HEK293 (cell line): ENCODE results near the gene AGPAT1.

ENCODE experiments used
- HOXC10 ChIP-seq: sonication (generic); formaldehyde crosslinking; IDR thresholded peaks from 2 replicates; pipeline ENCODE4 v1.8.1; 2023; ENCODE audit warnings: mild to moderate bottlenecking, missing genetic modification reagents
- PRDM1 ChIP-seq: fragments of 450-650 bp; formaldehyde crosslinking; IDR thresholded peaks from 2 replicates; pipeline ENCODE4; 2016; ENCODE audit warnings: missing biosample characterization, missing genetic modification characterization
- REST ChIP-seq: fragments of 450-650 bp; formaldehyde crosslinking; IDR thresholded peaks from 2 replicates; pipeline ENCODE4 v1.5.1; 2016; ENCODE audit warnings: missing biosample characterization, missing genetic modification characterization
- SETDB1 ChIP-seq: IDR thresholded peaks from one replicate; pipeline ENCODE4 v1.6.1; 2017; ENCODE audit warnings: mild to moderate bottlenecking, low read length, moderate library complexity, mixed read lengths; ENCODE audit not compliant: insufficient read length
- ZEB2 ChIP-seq: fragments of 450-650 bp; formaldehyde crosslinking; IDR thresholded peaks from 2 replicates; pipeline ENCODE4 v1.5.1; 2016; ENCODE audit warnings: missing biosample characterization, missing genetic modification characterization
- ZNF311 ChIP-seq: fragments of 450-650 bp; formaldehyde crosslinking; IDR thresholded peaks from 2 replicates; pipeline ENCODE4 v1.5.1; 2017; ENCODE audit warnings: missing biosample characterization, missing genetic modification characterization, borderline replicate concordance
- TF ChIP-seq, protein P1 (sequence below): fragments of 450-650 bp; formaldehyde crosslinking; IDR thresholded peaks from 2 replicates; pipeline ENCODE4 v1.5.1; 2016; ENCODE audit warnings: missing biosample characterization, missing genetic modification characterization
- TF ChIP-seq, protein P2 (sequence below): fragments of 450-650 bp; formaldehyde crosslinking; IDR thresholded peaks from 2 replicates; pipeline ENCODE4 v1.5.1; 2016; ENCODE audit warnings: missing biosample characterization, missing genetic modification characterization

DNA sequence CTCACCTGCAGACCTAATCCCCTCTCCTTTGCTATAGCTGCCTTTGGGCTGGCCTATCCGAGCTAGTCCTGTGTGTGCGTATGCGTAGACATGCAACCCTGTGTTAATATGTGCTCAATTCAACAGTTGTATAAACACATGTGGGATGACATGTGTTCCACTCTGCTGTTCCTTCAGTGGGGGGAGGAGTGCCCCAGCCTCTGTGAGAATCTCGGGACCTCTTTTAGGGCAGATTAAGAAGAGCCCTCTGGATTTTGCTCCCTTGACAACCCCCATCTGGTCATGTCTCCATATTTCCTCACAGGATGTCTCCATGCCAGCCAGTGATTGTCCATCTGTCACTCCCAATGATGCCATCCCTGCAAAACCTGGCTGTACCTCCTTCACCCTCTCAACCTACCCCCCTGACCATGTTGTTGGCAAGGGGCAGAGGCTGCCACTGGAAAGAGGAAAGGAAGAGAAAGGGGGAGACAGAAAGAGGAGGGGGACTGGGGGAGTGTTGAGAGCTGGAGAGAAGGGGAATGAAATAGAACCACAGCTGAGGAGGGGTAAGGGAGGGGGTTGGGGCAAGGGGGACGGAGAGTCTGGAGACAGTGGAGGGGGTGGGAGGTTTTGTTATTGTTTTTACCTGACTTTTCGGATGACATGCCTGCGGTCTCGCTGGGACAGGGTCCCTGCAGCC lies 24.6 kb downstream of the AGPAT1 start:
- TF ChIP-seq, protein P1, sequence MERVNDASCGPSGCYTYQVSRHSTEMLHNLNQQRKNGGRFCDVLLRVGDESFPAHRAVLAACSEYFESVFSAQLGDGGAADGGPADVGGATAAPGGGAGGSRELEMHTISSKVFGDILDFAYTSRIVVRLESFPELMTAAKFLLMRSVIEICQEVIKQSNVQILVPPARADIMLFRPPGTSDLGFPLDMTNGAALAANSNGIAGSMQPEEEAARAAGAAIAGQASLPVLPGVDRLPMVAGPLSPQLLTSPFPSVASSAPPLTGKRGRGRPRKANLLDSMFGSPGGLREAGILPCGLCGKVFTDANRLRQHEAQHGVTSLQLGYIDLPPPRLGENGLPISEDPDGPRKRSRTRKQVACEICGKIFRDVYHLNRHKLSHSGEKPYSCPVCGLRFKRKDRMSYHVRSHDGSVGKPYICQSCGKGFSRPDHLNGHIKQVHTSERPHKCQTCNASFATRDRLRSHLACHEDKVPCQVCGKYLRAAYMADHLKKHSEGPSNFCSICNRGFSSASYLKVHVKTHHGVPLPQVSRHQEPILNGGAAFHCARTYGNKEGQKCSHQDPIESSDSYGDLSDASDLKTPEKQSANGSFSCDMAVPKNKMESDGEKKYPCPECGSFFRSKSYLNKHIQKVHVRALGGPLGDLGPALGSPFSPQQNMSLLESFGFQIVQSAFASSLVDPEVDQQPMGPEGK, result no peak
- TF ChIP-seq PRDM1 (tag by site-specific recombination) (no peak), REST (tag by site-specific recombination) (no peak), ZNF311 (tag by site-specific recombination) (no peak), ZEB2 (tag by site-specific recombination) (no peak), HOXC10 (CRISPR knock-in tag) (no peak), SETDB1 (no peak)
- TF ChIP-seq, protein P2, sequence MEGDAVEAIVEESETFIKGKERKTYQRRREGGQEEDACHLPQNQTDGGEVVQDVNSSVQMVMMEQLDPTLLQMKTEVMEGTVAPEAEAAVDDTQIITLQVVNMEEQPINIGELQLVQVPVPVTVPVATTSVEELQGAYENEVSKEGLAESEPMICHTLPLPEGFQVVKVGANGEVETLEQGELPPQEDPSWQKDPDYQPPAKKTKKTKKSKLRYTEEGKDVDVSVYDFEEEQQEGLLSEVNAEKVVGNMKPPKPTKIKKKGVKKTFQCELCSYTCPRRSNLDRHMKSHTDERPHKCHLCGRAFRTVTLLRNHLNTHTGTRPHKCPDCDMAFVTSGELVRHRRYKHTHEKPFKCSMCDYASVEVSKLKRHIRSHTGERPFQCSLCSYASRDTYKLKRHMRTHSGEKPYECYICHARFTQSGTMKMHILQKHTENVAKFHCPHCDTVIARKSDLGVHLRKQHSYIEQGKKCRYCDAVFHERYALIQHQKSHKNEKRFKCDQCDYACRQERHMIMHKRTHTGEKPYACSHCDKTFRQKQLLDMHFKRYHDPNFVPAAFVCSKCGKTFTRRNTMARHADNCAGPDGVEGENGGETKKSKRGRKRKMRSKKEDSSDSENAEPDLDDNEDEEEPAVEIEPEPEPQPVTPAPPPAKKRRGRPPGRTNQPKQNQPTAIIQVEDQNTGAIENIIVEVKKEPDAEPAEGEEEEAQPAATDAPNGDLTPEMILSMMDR (tag by site-specific recombination), result no peak
